22Rv1 (cell line): Measurements from ENCODE around the gene MRGPRD.
"Not testable (repeated sequence)": the region's sequence is repeated elsewhere in the genome, so short reads cannot be mapped to it uniquely, and the experiment has no call there.

Experiments used
- H3K27ac ChIP-seq: fragments of 450-650 bp; 2 replicates; pipeline ENCODE4 v1.5.1; 2017
- CTCF ChIP-seq: fragments of 450-650 bp; IDR thresholded peaks from 2 replicates; pipeline ENCODE4 v1.5.1; 2017; ENCODE audit warnings: mild to moderate bottlenecking
- ZFX ChIP-seq: fragments of 450-650 bp; IDR thresholded peaks from 2 replicates; pipeline ENCODE4 v1.6.1; 2017; ENCODE audit warnings: antibody characterized with exemption, borderline replicate concordance

MRGPRD gene

GRCh38 chr11:68978931-68979594 lies 1.7 kb downstream of the MRGPRD start:
- no peak for TF ChIP-seq ZFX
- TF ChIP-seq CTCF = no peak
- H3K27ac ChIP-seq = no peak overlapping the region

GRCh38 chr11:68978626-68978930 lies 2.2 kb downstream of the MRGPRD start:
- TF ChIP-seq CTCF = no peak
- TF ChIP-seq ZFX = no peak
- no peak overlapping the region for H3K27ac ChIP-seq

- no peak overlapping the region for H3K27ac ChIP-seq
- TF ChIP-seq CTCF (no peak), ZFX (no peak)
Observed at GRCh38 chr11:68977781-68978625, 2.8 kb downstream of the MRGPRD start.

- H3K27ac ChIP-seq = no peak overlapping the region
- TF ChIP-seq CTCF (no peak), ZFX (no peak)
Observed at GRCh38 chr11:68976563-68976962, 4.2 kb downstream of the MRGPRD start.

GRCh38 chr11:68976095-68976494 lies 4.7 kb downstream of the MRGPRD start:
- no peak overlapping the region for H3K27ac ChIP-seq
- no peak for TF ChIP-seq ZFX
- no peak for TF ChIP-seq CTCF

GRCh38 chr11:68974421-68975194 lies 6.2 kb downstream of the MRGPRD start:
- no peak for TF ChIP-seq ZFX
- TF ChIP-seq CTCF = no peak
- no peak overlapping the region for H3K27ac ChIP-seq

- not testable (repeated sequence) for H3K27ac ChIP-seq
Observed at GRCh38 chr11:68973706-68974105, 7.1 kb downstream of the MRGPRD start.
